ENCODE measurements around the gene BIN1.
A peak's percentile ranks its signal among the peaks of the same experiment; 100 is the strongest.

BIN1 gene

GRCh38 chr2:127067620-127068350 is 39.2 kb downstream of the BIN1 start:
- no peaks in the 10 kb centered on the region for H3K27me3 ChIP-seq (ENCODE audit: low read depth, low read length)
- peak overlapping the region; percentile 89; the same call in 1 of the 2 replicates for H2AFZ ChIP-seq (ENCODE audit: low read depth, low read length)
- no peak overlapping the region; the same call in 1 of the 2 replicates for H3K9ac ChIP-seq (ENCODE audit: low read length)
- no peak overlapping the region for H3K4me3 ChIP-seq (ENCODE audit: low read length)
- peak overlapping the region; percentile 55 for H3K4me2 ChIP-seq (ENCODE audit: low read length)
- H3K9me3 ChIP-seq (ENCODE audit: insufficient read depth, low read length): no peaks in the 10 kb centered on the region
- H3K79me2 ChIP-seq (ENCODE audit: low read length): no peaks in the 10 kb centered on the region
- H3K36me3 ChIP-seq (replicated peaks; ENCODE audit: low read depth, low read length): no peaks in the 10 kb centered on the region
- no peaks in the 10 kb centered on the region for H4K20me1 ChIP-seq (ENCODE audit: insufficient read depth, low read length)
- no peak overlapping the region for H3K27ac ChIP-seq (ENCODE audit: low read length)
- TF ChIP-seq EZH2phosphoT487 (IDR thresholded peaks at IDR 0.05; ENCODE audit: low read depth): no peak
- TF ChIP-seq CTCF (IDR thresholded peaks at IDR 0.05; ENCODE audit: low read depth, low read length): peak; percentile 72
- H3K4me1 ChIP-seq (ENCODE audit: low read length): peaks cover 10% of the 10 kb centered on the region; the same call in 1 of the 2 replicates

GRCh38 chr2:127066942-127067341 is 40.0 kb downstream of the BIN1 start:
- H3K4me1 ChIP-seq (ENCODE audit: low read length): peaks cover 10% of the 10 kb centered on the region; the same call in 1 of the 2 replicates
- H3K36me3 ChIP-seq (replicated peaks; ENCODE audit: low read depth, low read length): no peaks in the 10 kb centered on the region
- no peak overlapping the region for H3K4me2 ChIP-seq (ENCODE audit: low read length)
- no peak overlapping the region for H3K9ac ChIP-seq (ENCODE audit: low read length)
- no peak overlapping the region for H3K27ac ChIP-seq (ENCODE audit: low read length)
- H3K4me3 ChIP-seq (ENCODE audit: low read length): no peak overlapping the region
- H2AFZ ChIP-seq (ENCODE audit: low read depth, low read length): no peak overlapping the region
- no peaks in the 10 kb centered on the region for H4K20me1 ChIP-seq (ENCODE audit: insufficient read depth, low read length)
- TF ChIP-seq EZH2phosphoT487 (IDR thresholded peaks at IDR 0.05; ENCODE audit: low read depth): no peak
- no peak for TF ChIP-seq CTCF (IDR thresholded peaks at IDR 0.05; ENCODE audit: low read depth, low read length)
- H3K79me2 ChIP-seq (ENCODE audit: low read length): no peaks in the 10 kb centered on the region
- H3K9me3 ChIP-seq (ENCODE audit: insufficient read depth, low read length): no peaks in the 10 kb centered on the region
- H3K27me3 ChIP-seq (ENCODE audit: low read depth, low read length): no peaks in the 10 kb centered on the region

DNA sequence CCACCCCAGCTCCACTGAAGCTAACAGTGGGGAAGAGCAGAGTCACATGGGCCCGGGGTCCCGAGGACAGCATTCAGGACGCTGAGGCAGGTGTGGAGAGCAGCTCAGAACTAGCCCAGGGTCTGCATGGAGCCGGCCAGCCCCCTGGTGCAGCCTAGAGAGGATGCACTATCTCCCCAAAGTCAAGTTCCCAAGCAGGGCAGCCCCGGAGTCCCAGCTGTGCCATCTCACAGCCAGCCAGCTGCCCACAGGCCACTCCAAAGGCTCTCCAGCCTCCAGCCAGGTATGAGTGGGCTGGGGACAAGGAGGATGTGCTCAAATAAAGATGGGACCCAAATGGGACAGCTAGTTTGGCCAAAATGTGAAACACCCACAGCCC is 41.0 kb downstream of the BIN1 start:
- Histone ChIP-seq H3K4me1 (ENCODE audit: low read length) (peaks cover 10% of the 10 kb centered on the region; the same call in 1 of the 2 replicates), H3K27ac (ENCODE audit: low read length) (no peak overlapping the region), H2AFZ (ENCODE audit: low read depth, low read length) (no peak overlapping the region), H3K9me3 (ENCODE audit: insufficient read depth, low read length) (no peaks in the 10 kb centered on the region), H3K27me3 (ENCODE audit: low read depth, low read length) (no peaks in the 10 kb centered on the region), H3K9ac (ENCODE audit: low read length) (no peak overlapping the region), H4K20me1 (ENCODE audit: insufficient read depth, low read length) (no peaks in the 10 kb centered on the region), H3K36me3 (replicated peaks; ENCODE audit: low read depth, low read length) (no peaks in the 10 kb centered on the region), H3K4me2 (ENCODE audit: low read length) (no peak overlapping the region), H3K79me2 (ENCODE audit: low read length) (no peaks in the 10 kb centered on the region), H3K4me3 (ENCODE audit: low read length) (no peak overlapping the region)
- no peak for TF ChIP-seq CTCF (IDR thresholded peaks at IDR 0.05; ENCODE audit: low read depth, low read length)
- no peak for TF ChIP-seq EZH2phosphoT487 (IDR thresholded peaks at IDR 0.05; ENCODE audit: low read depth)

GRCh38 chr2:127065299-127065939 is 41.5 kb downstream of the BIN1 start:
- Histone ChIP-seq H3K27me3 (ENCODE audit: low read depth, low read length) (no peaks in the 10 kb centered on the region), H3K4me3 (ENCODE audit: low read length) (no peak overlapping the region), H3K9ac (ENCODE audit: low read length) (no peak overlapping the region), H2AFZ (ENCODE audit: low read depth, low read length) (no peak overlapping the region), H3K4me1 (ENCODE audit: low read length) (peaks cover 10% of the 10 kb centered on the region; the same call in 1 of the 2 replicates), H3K27ac (ENCODE audit: low read length) (no peak overlapping the region), H3K4me2 (ENCODE audit: low read length) (no peak overlapping the region), H3K9me3 (ENCODE audit: insufficient read depth, low read length) (no peaks in the 10 kb centered on the region), H3K79me2 (ENCODE audit: low read length) (no peaks in the 10 kb centered on the region), H3K36me3 (replicated peaks; ENCODE audit: low read depth, low read length) (no peaks in the 10 kb centered on the region), H4K20me1 (ENCODE audit: insufficient read depth, low read length) (no peaks in the 10 kb centered on the region)
- TF ChIP-seq CTCF (IDR thresholded peaks at IDR 0.05; ENCODE audit: low read depth, low read length) (no peak), EZH2phosphoT487 (IDR thresholded peaks at IDR 0.05; ENCODE audit: low read depth) (no peak)
